ENCODE measurements around the gene OSBPL3.

- TF ChIP-seq CTCF (IDR thresholded peaks at IDR 0.05) (no peak), EZH2 (IDR thresholded peaks at IDR 0.05; ENCODE audit: borderline replicate concordance, insufficient read depth, low read depth, low read length, poor library complexity, severe bottlenecking) (no peak)
Observed at GRCh38 chr7:24842449-24843241, 137.3 kb downstream of the OSBPL3 start.

All from B cell (primary cell).